Measurements from ENCODE around the gene ASB9. TPM values are rescaled to one million over a fixed set of nuclear protein-coding genes. Genes with fewer than 3 reads are reported as not detected.
A peak's percentile ranks its signal among the peaks of the same experiment; 100 is the strongest.
"Not testable (repeated sequence)": the region's sequence is repeated elsewhere in the genome, so short reads cannot be mapped to it uniquely, and the experiment has no call there.

ASB9 gene
- total RNA-seq, 1 donor from 2014 or later = 0.27 TPM

DNA sequence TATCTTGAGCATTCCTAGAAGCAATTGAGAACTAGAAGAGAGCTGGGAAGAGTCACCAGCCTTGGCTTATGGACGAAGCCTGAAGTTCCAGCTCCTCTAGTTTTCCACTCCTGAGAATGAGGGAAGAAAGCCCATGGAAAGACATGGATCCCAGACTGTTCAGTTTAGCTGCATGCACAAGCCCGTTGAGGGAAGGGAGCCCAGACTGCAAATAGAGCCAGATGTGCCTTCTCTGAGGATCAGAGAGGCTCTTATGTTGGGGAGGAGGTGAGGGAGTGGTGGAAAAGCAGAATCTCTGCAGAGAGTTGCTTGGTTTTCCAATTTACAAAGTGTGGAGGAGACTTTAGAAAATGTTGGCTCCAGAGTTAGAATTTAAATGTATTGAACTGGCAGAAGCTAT, 69.0 kb downstream of the ASB9 start:
- Mint-ChIP-seq H3K4me1 (ENCODE audit: low read depth, unreplicated experiment) (peaks cover 6% of the 10 kb centered on the region), H3K36me3 (ENCODE audit: low read depth, unreplicated experiment) (no peaks in the 10 kb centered on the region), H3K4me3 (ENCODE audit: unreplicated experiment) (no peak overlapping the region), H3K9me3 (ENCODE audit: unreplicated experiment) (peaks cover 1% of the 10 kb centered on the region), H3K27ac (ENCODE audit: unreplicated experiment) (no peak overlapping the region), H3K27me3 (ENCODE audit: low read depth, unreplicated experiment) (no peaks in the 10 kb centered on the region)
- Histone ChIP-seq H3K9me3 (ENCODE audit: insufficient read depth, low read depth, low read length) (no peaks in the 10 kb centered on the region), H3K9ac (ENCODE audit: low read length) (no peak overlapping the region), H2AFZ (ENCODE audit: low read depth, low read length) (no peak overlapping the region), H3K4me3 (ENCODE audit: insufficient read depth, low read depth, low read length) (no peak overlapping the region), H3K4me1 (ENCODE audit: insufficient read depth, low read length) (peaks cover 2% of the 10 kb centered on the region), H3K27ac (ENCODE audit: low read depth, low read length) (no peak overlapping the region), H3K4me2 (ENCODE audit: low read length) (no peak overlapping the region), H4K20me1 (ENCODE audit: insufficient read depth, low read length) (no peaks in the 10 kb centered on the region), H3K79me2 (ENCODE audit: insufficient read depth, low read length) (no peaks in the 10 kb centered on the region), H3K36me3 (ENCODE audit: insufficient read depth, low read length) (no peaks in the 10 kb centered on the region), H3K27me3 (ENCODE audit: insufficient read depth, low read length) (no peaks in the 10 kb centered on the region)
- no peak for DNase-seq (ENCODE audit: low read depth)
- peak; percentile 60 for FAIRE-seq
- TF ChIP-seq EZH2 (IDR thresholded peaks at IDR 0.05; ENCODE audit: insufficient read depth, low read length) = no peak
- TF ChIP-seq, protein P1, sequence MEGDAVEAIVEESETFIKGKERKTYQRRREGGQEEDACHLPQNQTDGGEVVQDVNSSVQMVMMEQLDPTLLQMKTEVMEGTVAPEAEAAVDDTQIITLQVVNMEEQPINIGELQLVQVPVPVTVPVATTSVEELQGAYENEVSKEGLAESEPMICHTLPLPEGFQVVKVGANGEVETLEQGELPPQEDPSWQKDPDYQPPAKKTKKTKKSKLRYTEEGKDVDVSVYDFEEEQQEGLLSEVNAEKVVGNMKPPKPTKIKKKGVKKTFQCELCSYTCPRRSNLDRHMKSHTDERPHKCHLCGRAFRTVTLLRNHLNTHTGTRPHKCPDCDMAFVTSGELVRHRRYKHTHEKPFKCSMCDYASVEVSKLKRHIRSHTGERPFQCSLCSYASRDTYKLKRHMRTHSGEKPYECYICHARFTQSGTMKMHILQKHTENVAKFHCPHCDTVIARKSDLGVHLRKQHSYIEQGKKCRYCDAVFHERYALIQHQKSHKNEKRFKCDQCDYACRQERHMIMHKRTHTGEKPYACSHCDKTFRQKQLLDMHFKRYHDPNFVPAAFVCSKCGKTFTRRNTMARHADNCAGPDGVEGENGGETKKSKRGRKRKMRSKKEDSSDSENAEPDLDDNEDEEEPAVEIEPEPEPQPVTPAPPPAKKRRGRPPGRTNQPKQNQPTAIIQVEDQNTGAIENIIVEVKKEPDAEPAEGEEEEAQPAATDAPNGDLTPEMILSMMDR (IDR thresholded peaks at IDR 0.05; ENCODE audit: insufficient read depth, low read depth, low read length) = no peak

DNA sequence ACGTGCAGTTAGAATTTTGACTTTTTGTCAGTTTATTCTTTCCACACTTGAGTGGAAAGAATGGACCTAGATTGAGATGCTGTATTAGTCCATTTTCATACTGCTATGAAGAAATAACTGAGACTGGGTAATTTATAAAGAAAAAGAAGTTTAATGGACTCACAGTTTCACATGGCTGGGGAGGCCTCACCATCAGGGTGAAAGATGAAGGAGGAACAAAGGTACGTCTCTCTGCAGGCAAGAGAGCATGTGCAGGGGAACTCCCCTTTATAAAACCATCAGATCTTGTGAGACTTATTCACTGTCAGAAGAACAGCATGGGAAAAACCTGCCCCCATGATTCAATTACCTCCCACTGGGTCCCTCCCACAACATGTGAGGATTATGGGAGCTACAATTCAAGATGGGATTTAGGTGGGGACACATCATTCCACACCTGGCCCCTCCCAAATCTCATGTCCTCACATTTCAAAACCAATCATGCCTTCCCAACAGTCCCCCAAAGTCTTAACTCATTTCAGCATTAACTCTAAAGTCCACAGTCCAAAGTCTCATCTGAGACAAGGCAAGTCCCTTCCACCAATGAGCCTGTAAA, 71.2 kb downstream of the ASB9 start:
- not testable (repeated sequence) for H4K20me1 ChIP-seq (ENCODE audit: insufficient read depth, low read length); H3K4me1 Mint-ChIP-seq (ENCODE audit: low read depth, unreplicated experiment); H3K9me3 Mint-ChIP-seq (ENCODE audit: unreplicated experiment); H2AFZ ChIP-seq (ENCODE audit: low read depth, low read length); H3K36me3 Mint-ChIP-seq (ENCODE audit: low read depth, unreplicated experiment); H3K27ac Mint-ChIP-seq (ENCODE audit: unreplicated experiment); H3K9ac ChIP-seq (ENCODE audit: low read length); H3K4me1 ChIP-seq (ENCODE audit: insufficient read depth, low read length); H3K4me3 ChIP-seq (ENCODE audit: insufficient read depth, low read depth, low read length); H3K27ac ChIP-seq (ENCODE audit: low read depth, low read length); H3K4me2 ChIP-seq (ENCODE audit: low read length); H3K79me2 ChIP-seq (ENCODE audit: insufficient read depth, low read length); FAIRE-seq; DNase-seq (ENCODE audit: low read depth); H3K9me3 ChIP-seq (ENCODE audit: insufficient read depth, low read depth, low read length); H3K27me3 ChIP-seq (ENCODE audit: insufficient read depth, low read length); H3K4me3 Mint-ChIP-seq (ENCODE audit: unreplicated experiment); H3K36me3 ChIP-seq (ENCODE audit: insufficient read depth, low read length); H3K27me3 Mint-ChIP-seq (ENCODE audit: low read depth, unreplicated experiment)

DNA sequence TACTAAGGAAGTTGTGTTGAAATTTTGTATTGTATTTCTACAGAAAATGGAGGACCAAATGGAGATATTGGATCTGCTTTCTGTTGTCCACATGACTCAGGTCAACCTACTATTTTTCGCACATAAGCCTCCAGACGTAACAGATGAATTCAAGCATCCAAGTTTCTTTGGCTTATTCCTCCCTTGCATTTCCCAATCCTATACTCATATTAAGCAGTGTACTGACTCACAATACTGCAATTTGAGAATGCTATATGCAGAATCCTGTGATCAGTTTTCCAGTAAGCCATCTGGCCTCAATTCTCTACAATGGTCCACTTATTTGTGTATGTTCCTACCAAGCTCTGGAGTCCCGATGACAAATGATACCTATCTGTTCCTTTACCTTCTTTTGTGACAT, 75.7 kb downstream of the ASB9 start:
- Mint-ChIP-seq H3K9me3 (ENCODE audit: unreplicated experiment) (peaks cover 2% of the 10 kb centered on the region), H3K36me3 (ENCODE audit: low read depth, unreplicated experiment) (no peaks in the 10 kb centered on the region), H3K4me3 (ENCODE audit: unreplicated experiment) (no peak overlapping the region), H3K4me1 (ENCODE audit: low read depth, unreplicated experiment) (no peaks in the 10 kb centered on the region), H3K27me3 (ENCODE audit: low read depth, unreplicated experiment) (peaks cover 1% of the 10 kb centered on the region), H3K27ac (ENCODE audit: unreplicated experiment) (no peak overlapping the region)
- no peak for TF ChIP-seq EZH2 (IDR thresholded peaks at IDR 0.05; ENCODE audit: insufficient read depth, low read length)
- TF ChIP-seq, protein P1 (IDR thresholded peaks at IDR 0.05; ENCODE audit: insufficient read depth, low read depth, low read length) = no peak
- Histone ChIP-seq H3K27me3 (ENCODE audit: insufficient read depth, low read length) (no peaks in the 10 kb centered on the region), H4K20me1 (ENCODE audit: insufficient read depth, low read length) (no peaks in the 10 kb centered on the region), H3K36me3 (ENCODE audit: insufficient read depth, low read length) (no peaks in the 10 kb centered on the region), H3K4me1 (ENCODE audit: insufficient read depth, low read length) (no peaks in the 10 kb centered on the region), H2AFZ (ENCODE audit: low read depth, low read length) (no peak overlapping the region), H3K79me2 (ENCODE audit: insufficient read depth, low read length) (no peaks in the 10 kb centered on the region), H3K9me3 (ENCODE audit: insufficient read depth, low read depth, low read length) (no peaks in the 10 kb centered on the region), H3K9ac (ENCODE audit: low read length) (no peak overlapping the region), H3K27ac (ENCODE audit: low read depth, low read length) (no peak overlapping the region), H3K4me3 (ENCODE audit: insufficient read depth, low read depth, low read length) (no peak overlapping the region), H3K4me2 (ENCODE audit: low read length) (no peak overlapping the region)
- DNase-seq (ENCODE audit: low read depth) = no peak
- FAIRE-seq = no peak

Other genes with a start within 250 kb of the ASB9 start
- gene ASB11, start 45.6 kb upstream of the ASB9 start, total RNA-seq = not detected in 2 replicates
- 11.8 and 14.0 TPM in 2 replicates for gene PIGA, start 65.4 kb upstream of the ASB9 start, total RNA-seq
- not detected in 2 replicates for gene VEGFD, start 114.3 kb upstream of the ASB9 start, total RNA-seq
- gene PIR, start 223.2 kb upstream of the ASB9 start, total RNA-seq = 5.0 and 5.5 TPM in 2 replicates
- gene BMX, start 230.7 kb upstream of the ASB9 start, total RNA-seq = not detected in 2 replicates

All from astrocyte (in vitro differentiated cells and primary cell).